IMR-90 (cell line): ENCODE measurements around the gene DPEP1. TPM values are rescaled to one million over a fixed set of nuclear protein-coding genes. Genes with fewer than 3 reads are reported as not detected.

Experiments
- ATAC-seq: fragments of 200-7000 bp; cut with Tn5 transposase; 2 replicates; pipeline ENCODE4 v1.9.1; 2020; ENCODE audit warnings: low read depth, mild to moderate bottlenecking, moderate library complexity
- BruUV-seq: library from RNA; stranded (reverse); fragments of 400-500 nt; replicated peaks from 2 replicates; lab custom pipeline; 2021; lab: Mats Ljungman, UMichigan
- CTCF ChIA-PET: fragments of 300-600 bp; formaldehyde crosslinking; extraction: SDS; loops from one replicate; lab custom pipeline; 2021; ENCODE audit warnings: antibody characterized with exemption; lab: Yijun Ruan, JAX
- POLR2A ChIA-PET: fragments of 300-600 bp; sonication (Branson Sonifier 250); formaldehyde crosslinking; loops from one replicate; lab custom pipeline; 2022; ENCODE audit warnings: antibody characterized with exemption; ENCODE audit not compliant: unreplicated experiment; lab: Charles Lee
- DNase-seq: peaks from one replicate; pipeline ENCODE4 v3.0.0; 2013
- H2AFZ ChIP-seq: replicated peaks from 2 replicates; pipeline ENCODE3; 2013; ENCODE audit warnings: low read length, mild to moderate bottlenecking; ENCODE audit not compliant: poor library complexity
- H2AK5ac ChIP-seq: 2 replicates; pipeline ENCODE4 v1.6.1; 2013; ENCODE audit warnings: low read depth, low read length, inconsistent platforms
- H2AK9ac ChIP-seq: replicated peaks from 2 replicates; pipeline ENCODE3; 2013; ENCODE audit warnings: mild to moderate bottlenecking, low read depth, low read length, moderate library complexity; ENCODE audit not compliant: poor library complexity
- H2BK120ac ChIP-seq: 2 replicates; pipeline ENCODE4 v1.6.1; 2013; ENCODE audit warnings: low read depth, low read length, inconsistent platforms
- H2BK15ac ChIP-seq: 3 replicates; pipeline ENCODE4 v1.6.1; 2013; ENCODE audit warnings: low read depth, low read length, inconsistent platforms
- H2BK20ac ChIP-seq: 2 replicates; pipeline ENCODE4 v1.6.1; 2013; ENCODE audit warnings: low read depth, mild to moderate bottlenecking, inconsistent platforms, low read length, moderate library complexity
- H2BK5ac ChIP-seq: 2 replicates; pipeline ENCODE4 v1.6.1; 2013; ENCODE audit warnings: mild to moderate bottlenecking, low read depth, low read length, inconsistent platforms; ENCODE audit not compliant: poor library complexity, severe bottlenecking
- H3K14ac ChIP-seq: replicated peaks from 2 replicates; pipeline ENCODE4 v1.6.1; 2013; ENCODE audit warnings: low read depth, low read length, inconsistent platforms
- H3K18ac ChIP-seq: 2 replicates; pipeline ENCODE4 v1.6.1; 2013; ENCODE audit warnings: low read depth, low read length, control low read depth
- H3K23ac ChIP-seq: 2 replicates; pipeline ENCODE4 v1.6.1; 2013; ENCODE audit warnings: low read depth, low read length, inconsistent platforms
- H3K27ac ChIP-seq: 2 replicates; pipeline ENCODE4 v1.5.1; 2013; ENCODE audit warnings: mild to moderate bottlenecking, control low read depth, low read length; ENCODE audit not compliant: insufficient read depth
- H3K27me3 ChIP-seq: 2 replicates; pipeline ENCODE4 v1.6.1; 2013; ENCODE audit warnings: low read length; ENCODE audit not compliant: control insufficient read depth, insufficient read depth
- H3K36me3 ChIP-seq: 2 replicates; pipeline ENCODE4 v1.6.1; 2013; ENCODE audit warnings: low read length, mixed read lengths; ENCODE audit not compliant: control insufficient read depth, insufficient read depth
- H3K4ac ChIP-seq: 2 replicates; pipeline ENCODE4 v1.6.1; 2013; ENCODE audit warnings: low read depth, low read length, inconsistent platforms
- H3K4me1 ChIP-seq: 2 replicates; pipeline ENCODE4 v1.6.1; 2013; ENCODE audit warnings: low read length, mixed read lengths; ENCODE audit not compliant: control insufficient read depth, insufficient read depth
- H3K4me2 ChIP-seq: 2 replicates; pipeline ENCODE4 v1.6.1; 2013; ENCODE audit warnings: low read depth, mild to moderate bottlenecking, control low read depth, low read length, moderate library complexity
- H3K4me3 ChIP-seq: 2 replicates; pipeline ENCODE4 v1.5.1; 2013; ENCODE audit warnings: low read depth, mild to moderate bottlenecking, control low read depth, low read length, moderate library complexity; ENCODE audit not compliant: insufficient read depth
- H3K56ac ChIP-seq: 2 replicates; pipeline ENCODE4 v1.6.1; 2013; ENCODE audit warnings: low read length, inconsistent platforms; ENCODE audit not compliant: insufficient read depth; ENCODE audit errors: extremely low read depth
- H3K79me1 ChIP-seq, 2 experiments: 2 replicates each; pipeline ENCODE4 v1.6.1; 2013; ENCODE audit warnings: low read length in 2 of 2, inconsistent platforms in 1 of 2, low read depth in 1 of 2
- H3K9ac ChIP-seq: 2 replicates; pipeline ENCODE4 v1.6.1; 2013; ENCODE audit warnings: low read depth, low read length, control low read depth
- H3K9me1 ChIP-seq: 2 replicates; pipeline ENCODE4 v1.6.1; 2013; ENCODE audit warnings: low read length, inconsistent platforms; ENCODE audit not compliant: insufficient read depth
- H3K9me3 ChIP-seq: 2 replicates; pipeline ENCODE4 v1.6.1; 2013; ENCODE audit warnings: low read length; ENCODE audit not compliant: control insufficient read depth, insufficient read depth
- H4K20me1 ChIP-seq: 2 replicates; pipeline ENCODE4 v1.6.1; 2013; ENCODE audit warnings: low read length, inconsistent platforms; ENCODE audit not compliant: insufficient read depth
- H4K5ac ChIP-seq: 2 replicates; pipeline ENCODE4 v1.6.1; 2013; ENCODE audit warnings: mild to moderate bottlenecking, low read depth, low read length, control low read depth
- H4K8ac ChIP-seq, 2 experiments: 2 replicates each; pipeline ENCODE4 v1.6.1; 2013; ENCODE audit warnings: low read depth in 2 of 2, low read length in 2 of 2, control low read depth in 1 of 2, inconsistent platforms in 1 of 2
- H4K91ac ChIP-seq: 2 replicates; pipeline ENCODE4 v1.6.1; 2013; ENCODE audit warnings: low read depth, low read length, inconsistent platforms; ENCODE audit not compliant: insufficient read depth
- BHLHE40 ChIP-seq: fragments of 150-350 bp; IDR thresholded peaks from 2 replicates; pipeline ENCODE4 v1.6.1; 2016; ENCODE audit warnings: mild to moderate bottlenecking, low read depth, low read length
- ELK1 ChIP-seq: fragments of 150-350 bp; IDR thresholded peaks from 2 replicates; pipeline ENCODE4 v1.6.1; 2016; ENCODE audit warnings: low read depth, mild to moderate bottlenecking, low read length, moderate library complexity, borderline replicate concordance
- NFE2L2 ChIP-seq: fragments of 150-350 bp; IDR thresholded peaks from 2 replicates; pipeline ENCODE4 v1.6.1; 2016; ENCODE audit warnings: low read depth, mild to moderate bottlenecking, low read length
- RCOR1 ChIP-seq: IDR thresholded peaks from 2 replicates; pipeline ENCODE4 v1.6.1; 2012; ENCODE audit warnings: mild to moderate bottlenecking, low read length, improper control_type of control experiment; ENCODE audit not compliant: insufficient replicate concordance
- SMC3 ChIP-seq: fragments of 150-350 bp; IDR thresholded peaks from 2 replicates; pipeline ENCODE4 v1.6.1; 2016; ENCODE audit warnings: low read depth, mild to moderate bottlenecking, antibody characterized with exemption, low read length, moderate library complexity
- USF2 ChIP-seq: fragments of 150-350 bp; IDR thresholded peaks from 2 replicates; pipeline ENCODE4 v1.6.1; 2017; ENCODE audit warnings: mild to moderate bottlenecking, antibody characterized with exemption, low read length, low read depth
- WGBS, 2 experiments: methylation state at CpG; one replicate each; pipeline versions ENCODE4 v1.1.5 to v1.1.7; 2013; ENCODE audit warnings: missing lambda C conversion rate in 2 of 2; ENCODE audit not compliant: insufficient read length in 1 of 2; ENCODE audit errors: extremely low coverage in 2 of 2; 5-methylcytosine and 5-hydroxymethylcytosine counted together
- dilution Hi-C: fragments of 300-500 bp; cut with HindIII; formaldehyde crosslinking; loops from one replicate; pipeline ENCODE4 v1.14.3; 2018; ENCODE audit warnings: low sequenced_read_pairs; ENCODE audit not compliant: unreplicated experiment
- in situ Hi-C: fragments of 300-500 bp; cut with MboI; formaldehyde crosslinking; loops from 3 replicates; pipeline ENCODE4 v1.14.3; 2019; ENCODE audit warnings: low sequenced_read_pairs, inconsistent platforms, mixed read lengths
- intact Hi-C: fragments of 100-400 bp; cut with micrococcal nuclease; formaldehyde crosslinking; loops from 2 replicates; pipeline ENCODE4 v1.10.0; 2022
- polyA plus RNA-seq, 3 experiments: library from polyadenylated mRNA; depleted of rRNA; stranded (reverse); fragments of >200 nt; gene quantifications; 2 replicates each; pipeline ENCODE4 v1.2.3, GENCODE V29; 2012; ENCODE audit warnings: low replicate concordance in 1 of 3
- total RNA-seq: library from RNA; depleted of rRNA; stranded (reverse); fragments of >200 nt; gene quantifications from 2 replicates; pipeline ENCODE4 v1.2.3, GENCODE V29; 2012
- TF ChIP-seq, protein P1 (sequence below): conservative IDR thresholded peaks from 2 replicates; pipeline ENCODE4 v1.5.1; 2012; ENCODE audit warnings: mild to moderate bottlenecking, low read depth, low read length, improper control_type of control experiment

DPEP1 gene
- total and polyA plus RNA-seq, 2 of the 4 experiments (the other 2 are of a cell fraction), result not detected

DNA sequence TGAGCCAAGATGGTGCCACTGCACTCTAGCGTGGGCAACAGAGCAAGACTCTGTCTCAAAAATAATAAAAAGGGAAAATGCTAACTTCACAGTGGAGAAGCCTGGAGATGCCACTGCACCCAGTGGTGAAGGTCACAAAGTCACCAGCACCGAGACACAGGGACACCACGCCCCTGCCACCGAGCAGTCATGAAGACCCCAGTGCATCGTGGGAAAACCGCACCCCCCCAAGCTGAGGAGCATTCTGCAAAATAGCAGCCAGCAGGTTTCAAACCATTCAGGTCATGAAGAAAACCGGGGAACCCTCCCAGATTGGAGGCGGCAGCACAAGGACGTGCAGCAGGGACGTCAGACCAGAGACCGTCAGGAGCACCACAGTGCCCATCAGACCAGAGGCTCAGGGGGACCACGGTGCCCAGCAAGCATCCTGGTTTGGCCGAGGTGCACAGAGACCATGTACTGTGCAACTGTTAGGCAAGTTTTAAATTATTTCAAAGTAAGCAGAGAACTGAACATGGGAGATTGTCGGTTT is 30.4 kb downstream of the DPEP1 start:
- Histone ChIP-seq H4K5ac (no peak overlapping the region), H4K20me1 (peaks cover 8% of the 10 kb centered on the region; the same call in 1 of the 2 replicates), H2BK15ac (no peak overlapping the region), H3K9me1 (no peaks in the 10 kb centered on the region), H2BK120ac (no peak overlapping the region), H3K18ac (no peak overlapping the region), H3K27ac (no peak overlapping the region), H3K9ac (no peak overlapping the region), H3K14ac (no peak overlapping the region), H3K4me1 (peaks cover 2% of the 10 kb centered on the region; the same call in 1 of the 2 replicates), H4K8ac (no peak overlapping the region), H3K4me2 (no peak overlapping the region), H3K27me3 (no peaks in the 10 kb centered on the region), H2AFZ (no peak overlapping the region), H2AK5ac (no peak overlapping the region), H3K4ac (no peak overlapping the region), H2BK20ac (no peak overlapping the region), H3K56ac (no peak overlapping the region), H2AK9ac (no peak overlapping the region), H3K9me3 (no peaks in the 10 kb centered on the region), H4K91ac (no peak overlapping the region), H2BK5ac (no peak overlapping the region), H3K23ac (no peak overlapping the region), H3K79me1 (peaks cover 4 to 11% of the 10 kb centered on the region in 2 experiments; a peak in 2 of 4 replicates), H3K4me3 (no peak overlapping the region), H3K36me3 (peaks cover 38% of the 10 kb centered on the region)
- no peak for DNase-seq
- TF ChIP-seq BHLHE40 (no peak), NFE2L2 (no peak), ELK1 (no peak), USF2 (no peak), RCOR1 (no peak), SMC3 (no peak)
- TF ChIP-seq, protein P1, sequence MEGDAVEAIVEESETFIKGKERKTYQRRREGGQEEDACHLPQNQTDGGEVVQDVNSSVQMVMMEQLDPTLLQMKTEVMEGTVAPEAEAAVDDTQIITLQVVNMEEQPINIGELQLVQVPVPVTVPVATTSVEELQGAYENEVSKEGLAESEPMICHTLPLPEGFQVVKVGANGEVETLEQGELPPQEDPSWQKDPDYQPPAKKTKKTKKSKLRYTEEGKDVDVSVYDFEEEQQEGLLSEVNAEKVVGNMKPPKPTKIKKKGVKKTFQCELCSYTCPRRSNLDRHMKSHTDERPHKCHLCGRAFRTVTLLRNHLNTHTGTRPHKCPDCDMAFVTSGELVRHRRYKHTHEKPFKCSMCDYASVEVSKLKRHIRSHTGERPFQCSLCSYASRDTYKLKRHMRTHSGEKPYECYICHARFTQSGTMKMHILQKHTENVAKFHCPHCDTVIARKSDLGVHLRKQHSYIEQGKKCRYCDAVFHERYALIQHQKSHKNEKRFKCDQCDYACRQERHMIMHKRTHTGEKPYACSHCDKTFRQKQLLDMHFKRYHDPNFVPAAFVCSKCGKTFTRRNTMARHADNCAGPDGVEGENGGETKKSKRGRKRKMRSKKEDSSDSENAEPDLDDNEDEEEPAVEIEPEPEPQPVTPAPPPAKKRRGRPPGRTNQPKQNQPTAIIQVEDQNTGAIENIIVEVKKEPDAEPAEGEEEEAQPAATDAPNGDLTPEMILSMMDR, result no peak
- intact Hi-C loops (no loop called here), dilution Hi-C loops (no loop called here), in situ Hi-C loops (loop anchor here (5.0 kb wide), 1 partner anchor 72 kb away; no protein-coding TSS in a partner anchor)
- no peak for ATAC-seq
- ChIA-PET POLR2A (no interaction called here), CTCF (no interaction called here)
- no TSS peak for BruUV-seq
- WGBS, 2 experiments, result 87% methylated on average over 10 of the region's 14 CpGs; no CpG with 5 or more reads in 1 of the 2 experiments
